Liver (tissue), 9 donors: ENCODE data around the gene WFIKKN2. TPM values are rescaled to one million over a fixed set of nuclear protein-coding genes. Genes with fewer than 3 reads are reported as not detected.

ENCODE experiments used
- DNase-seq: peaks from one replicate; pipeline ENCODE4 v3.0.0-alpha.2; 2017; ENCODE audit warnings: low spot score
- H3K27ac ChIP-seq, 2 donors: one replicate each; pipeline ENCODE4 v1.7.0; 2013; ENCODE audit warnings: inconsistent platforms in 2 of 2, low read length in 2 of 2, control low read depth in 1 of 2, low read depth in 1 of 2, mild to moderate bottlenecking in 1 of 2
- H3K27me3 ChIP-seq, 4 donors: one replicate each; pipeline versions ENCODE4 v1.6.1 to v1.7.0; 2013; ENCODE audit warnings: low read length in 3 of 4, inconsistent platforms in 1 of 4, mild to moderate bottlenecking in 1 of 4, moderate library complexity in 1 of 4; ENCODE audit not compliant: control insufficient read depth in 4 of 4, insufficient read depth in 4 of 4
- H3K36me3 ChIP-seq, 4 donors: one replicate each; pipeline versions ENCODE4 v1.6.1 to v1.7.0; 2013; ENCODE audit warnings: low read length in 3 of 4, mild to moderate bottlenecking in 3 of 4, low read depth in 1 of 4, moderate library complexity in 1 of 4; ENCODE audit not compliant: control insufficient read depth in 4 of 4, insufficient read depth in 3 of 4
- H3K4me1 ChIP-seq, 4 donors: one replicate each; pipeline versions ENCODE4 v1.6.1 to v1.7.0; 2013; ENCODE audit warnings: low read length in 3 of 4, mild to moderate bottlenecking in 3 of 4, moderate library complexity in 1 of 4; ENCODE audit not compliant: control insufficient read depth in 4 of 4, insufficient read depth in 4 of 4
- H3K4me3 ChIP-seq, 3 donors: one replicate each; pipeline versions ENCODE4 v1.6.1 to v1.7.0; 2013; ENCODE audit warnings: low read length in 3 of 3, control low read depth in 1 of 3, low read depth in 1 of 3, mild to moderate bottlenecking in 1 of 3
- H3K9ac ChIP-seq, 2 donors: one replicate each; pipeline ENCODE4 v1.7.0; 2013; ENCODE audit warnings: low read length in 2 of 2, mild to moderate bottlenecking in 2 of 2, moderate library complexity in 2 of 2, control low read depth in 1 of 2, low read depth in 1 of 2
- H3K9me3 ChIP-seq, 4 donors: one replicate each; pipeline versions ENCODE4 v1.6.1 to v1.7.0; 2013; ENCODE audit warnings: low read length in 3 of 4; ENCODE audit not compliant: control insufficient read depth in 4 of 4
- ATF3 ChIP-seq: IDR thresholded peaks from 2 replicates; pipeline ENCODE4 v1.6.1; 2016; ENCODE audit warnings: antibody characterized with exemption
- CTCF ChIP-seq: fragments of 150-350 bp; IDR thresholded peaks from 2 replicates; pipeline ENCODE4 v1.5.1; 2017; ENCODE audit warnings: improper control_type of control experiment, low read depth, low read length; ENCODE audit not compliant: missing input control
- EGR1 ChIP-seq, 2 donors: IDR thresholded peaks; 2 replicates each; pipeline ENCODE4 v1.6.1; 2016 to 2018; ENCODE audit warnings: antibody characterized with exemption in 2 of 2, low read depth in 2 of 2
- FOXA1 ChIP-seq: IDR thresholded peaks from 2 replicates; pipeline ENCODE4 v1.6.1; 2016; ENCODE audit warnings: antibody characterized with exemption
- FOXA2 ChIP-seq: IDR thresholded peaks from 2 replicates; pipeline ENCODE4 v1.6.1; 2016; ENCODE audit warnings: antibody characterized with exemption
- GABPA ChIP-seq, 2 donors: IDR thresholded peaks in 1 of 2; conservative IDR thresholded peaks in 1 of 2; 2 replicates each; pipeline ENCODE4 v1.6.1; 2016; ENCODE audit warnings: antibody characterized with exemption in 2 of 2, mild to moderate bottlenecking in 1 of 2, moderate library complexity in 1 of 2
- HNF4A ChIP-seq, 2 donors: conservative IDR thresholded peaks; 2 replicates each; pipeline ENCODE4 v1.6.1; 2016; ENCODE audit warnings: antibody characterized with exemption in 2 of 2, mild to moderate bottlenecking in 2 of 2
- JUND ChIP-seq, 2 donors: IDR thresholded peaks; 2 replicates each; pipeline ENCODE4 v1.6.1; 2016; ENCODE audit warnings: antibody characterized with exemption in 2 of 2
- NR2F2 ChIP-seq: IDR thresholded peaks from 2 replicates; pipeline ENCODE4 v1.6.1; 2016; ENCODE audit warnings: antibody characterized with exemption
- RAD21 ChIP-seq, 2 donors: IDR thresholded peaks; 2 replicates each; pipeline ENCODE4 v1.6.1; 2016; ENCODE audit warnings: antibody characterized with exemption in 2 of 2, mild to moderate bottlenecking in 2 of 2
- REST ChIP-seq: IDR thresholded peaks from 2 replicates; pipeline ENCODE4 v1.6.1; 2016; ENCODE audit warnings: antibody characterized with exemption, mild to moderate bottlenecking
- RXRA ChIP-seq, 2 donors: IDR thresholded peaks; 2 replicates each; pipeline ENCODE4 v1.6.1; 2017 to 2018; ENCODE audit warnings: antibody characterized with exemption in 2 of 2, mild to moderate bottlenecking in 1 of 2
- SP1 ChIP-seq: IDR thresholded peaks from 2 replicates; pipeline ENCODE4 v1.6.1; 2018; ENCODE audit warnings: antibody characterized with exemption, mild to moderate bottlenecking
- TAF1 ChIP-seq: conservative IDR thresholded peaks from 2 replicates; pipeline ENCODE4 v1.6.1; 2016; ENCODE audit warnings: antibody characterized with exemption, mild to moderate bottlenecking
- YY1 ChIP-seq: IDR thresholded peaks from 2 replicates; pipeline ENCODE4 v1.6.1; 2016; ENCODE audit warnings: antibody characterized with exemption, mild to moderate bottlenecking
- ZBTB33 ChIP-seq: IDR thresholded peaks from 2 replicates; pipeline ENCODE4 v1.6.1; 2016; ENCODE audit warnings: antibody characterized with exemption
- WGBS: extraction: QIAGEN DNeasy Blood & Tissue Kit; methylation state at CpG from one replicate; pipeline ENCODE4 v1.1.7; 2013; 5-methylcytosine and 5-hydroxymethylcytosine counted together
- polyA plus RNA-seq, 2 donors: library from polyadenylated mRNA; stranded (reverse) in 1 of 2; unstranded in 1 of 2; fragments of 200-250 nt in 1 of 2; fragments of >200 nt in 1 of 2; fragmentation: Nextera tagmentation in 1 of 2; extraction: Ambion mirVana in 1 of 2; gene quantifications; one replicate each; pipeline versions ENCODE4 v1.2.1 to v1.2.3, GENCODE V29; 2013 to 2015
- total RNA-seq, 2 donors: library from RNA; depleted of rRNA; stranded (reverse); fragments of >200 nt; gene quantifications; one replicate each; pipeline ENCODE4 v1.2.3, GENCODE V29; 2014
- donor health status: healthy.
- donor health status: healthy.
- donor health status: healthy.
- donor health status: healthy.
- donor health status: healthy.

WFIKKN2 gene
- total RNA-seq (under 1 TPM in 1 of 2 donors, not detected in 1; 0.19 TPM), polyA plus RNA-seq (under 1 TPM; 0.02 to 0.07 TPM)

GRCh38 chr17:50835301-50836234 lies at the start of gene WFIKKN2:
WFIKKN2 (plus strand) TSS chr17:50835586; CDS start chr17:50835938, 352 bp downstream.
- peaks cover 0 to 2% (median under 1%) of the 10 kb centered on the region in 4 donors for H3K4me1 ChIP-seq
- WGBS, result 77% methylated on average over 39 of the region's 39 CpGs
- H3K4me3 ChIP-seq, result peak within 1 kb of the TSS in 1 of 3 donors; percentile 2
- no peaks in the 10 kb centered on the region for H3K9me3 ChIP-seq
- H3K36me3 ChIP-seq, result no peaks in the 10 kb centered on the region
- TF ChIP-seq NR2F2 (no peak), FOXA1 (no peak), CTCF (no peak), HNF4A (conservative IDR thresholded peaks at IDR 0.05) (no peak), JUND (IDR thresholded peaks at IDR 0.05) (no peak), FOXA2 (no peak), EGR1 (IDR thresholded peaks at IDR 0.05; ENCODE audit: low read depth in 2 of 2) (no peak), RAD21 (IDR thresholded peaks at IDR 0.05) (no peak), GABPA (IDR thresholded peaks at IDR 0.05 in 1 of 2, conservative IDR thresholded peaks at IDR 0.05 in 1 of 2) (no peak), RXRA (IDR thresholded peaks at IDR 0.05) (no peak), TAF1 (no peak), ATF3 (no peak), YY1 (no peak), REST (no peak), SP1 (no peak), ZBTB33 (no peak)
- DNase-seq, result no peak
- H3K9ac ChIP-seq, result no peak within 1 kb of the TSS
- no peaks in the 10 kb centered on the region for H3K27me3 ChIP-seq
- no peak within 1 kb of the TSS for H3K27ac ChIP-seq
